ENCODE data around the gene ASIC1.

Gene ASIC1

DNA sequence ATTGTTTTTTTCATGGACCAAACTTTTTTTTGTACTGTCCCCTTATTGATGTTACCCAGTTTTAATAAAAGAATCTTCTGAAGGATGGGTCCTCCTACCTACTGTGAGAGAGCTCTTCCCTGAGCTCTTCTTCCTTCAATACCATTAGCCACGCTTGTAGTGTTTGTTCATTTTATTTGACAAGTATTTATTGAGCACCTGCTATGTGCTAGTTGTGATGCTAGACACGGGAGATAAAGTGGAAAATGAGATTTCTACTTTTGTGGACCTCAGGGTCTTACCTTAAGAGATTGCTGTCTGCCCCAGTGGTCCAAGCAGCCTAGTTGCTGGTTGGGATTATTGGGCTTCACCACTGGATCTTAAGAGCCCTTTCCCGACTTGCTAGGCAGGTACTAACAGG, 43.2 kb downstream of the ASIC1 start:
- ChIA-PET POLR2A (interaction anchor here (0.5 to 0.7 kb wide), 2 partner anchors 14 to 22 kb away, joined by 3 read pairs; no protein-coding TSS in a partner anchor), CTCF (interaction anchor here (1.3 to 8.9 kb wide), 3 partner anchors 10 to 15 kb away, joined by 4 to 109 read pairs (median 34); partner anchors contain the start of genes COX14 and SMARCD1)
- TF ChIP-seq, protein P1, sequence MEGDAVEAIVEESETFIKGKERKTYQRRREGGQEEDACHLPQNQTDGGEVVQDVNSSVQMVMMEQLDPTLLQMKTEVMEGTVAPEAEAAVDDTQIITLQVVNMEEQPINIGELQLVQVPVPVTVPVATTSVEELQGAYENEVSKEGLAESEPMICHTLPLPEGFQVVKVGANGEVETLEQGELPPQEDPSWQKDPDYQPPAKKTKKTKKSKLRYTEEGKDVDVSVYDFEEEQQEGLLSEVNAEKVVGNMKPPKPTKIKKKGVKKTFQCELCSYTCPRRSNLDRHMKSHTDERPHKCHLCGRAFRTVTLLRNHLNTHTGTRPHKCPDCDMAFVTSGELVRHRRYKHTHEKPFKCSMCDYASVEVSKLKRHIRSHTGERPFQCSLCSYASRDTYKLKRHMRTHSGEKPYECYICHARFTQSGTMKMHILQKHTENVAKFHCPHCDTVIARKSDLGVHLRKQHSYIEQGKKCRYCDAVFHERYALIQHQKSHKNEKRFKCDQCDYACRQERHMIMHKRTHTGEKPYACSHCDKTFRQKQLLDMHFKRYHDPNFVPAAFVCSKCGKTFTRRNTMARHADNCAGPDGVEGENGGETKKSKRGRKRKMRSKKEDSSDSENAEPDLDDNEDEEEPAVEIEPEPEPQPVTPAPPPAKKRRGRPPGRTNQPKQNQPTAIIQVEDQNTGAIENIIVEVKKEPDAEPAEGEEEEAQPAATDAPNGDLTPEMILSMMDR (IDR thresholded peaks at IDR 0.05; ENCODE audit: control extremely low read depth, extremely low read depth, low read depth, missing control alignments) = no peak
- DNase-seq (ENCODE audit: extremely low spot score) = no peak

DNA sequence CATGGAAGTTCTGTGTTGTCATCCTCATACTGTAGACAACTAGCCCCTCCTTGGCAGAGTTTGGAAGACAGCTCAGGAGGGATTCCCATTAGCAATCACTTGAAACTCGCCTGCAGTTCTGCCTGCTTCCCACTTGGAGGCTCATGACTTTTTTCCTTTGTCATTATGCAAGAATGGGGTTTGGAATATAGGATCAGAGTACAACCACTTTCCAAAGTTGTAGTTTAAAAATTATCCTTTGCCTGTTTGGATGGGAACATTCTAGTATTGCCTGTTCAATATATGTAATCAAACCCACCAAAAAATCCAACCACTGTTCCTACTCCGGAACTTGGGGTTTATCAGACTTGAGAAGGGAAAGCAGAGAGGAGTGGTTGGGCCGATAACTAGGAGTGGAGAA, 44.3 kb downstream of the ASIC1 start:
- TF ChIP-seq, protein P1 (IDR thresholded peaks at IDR 0.05; ENCODE audit: control extremely low read depth, extremely low read depth, low read depth, missing control alignments) = no peak
- DNase-seq (ENCODE audit: extremely low spot score) = no peak
- POLR2A ChIA-PET = no interaction called here
- CTCF ChIA-PET = interaction anchor here (2.8 to 8.9 kb wide), 3 partner anchors 9 to 16 kb away, joined by 7 to 109 read pairs (median 34); partner anchors contain the start of genes COX14 and SMARCD1

DNA sequence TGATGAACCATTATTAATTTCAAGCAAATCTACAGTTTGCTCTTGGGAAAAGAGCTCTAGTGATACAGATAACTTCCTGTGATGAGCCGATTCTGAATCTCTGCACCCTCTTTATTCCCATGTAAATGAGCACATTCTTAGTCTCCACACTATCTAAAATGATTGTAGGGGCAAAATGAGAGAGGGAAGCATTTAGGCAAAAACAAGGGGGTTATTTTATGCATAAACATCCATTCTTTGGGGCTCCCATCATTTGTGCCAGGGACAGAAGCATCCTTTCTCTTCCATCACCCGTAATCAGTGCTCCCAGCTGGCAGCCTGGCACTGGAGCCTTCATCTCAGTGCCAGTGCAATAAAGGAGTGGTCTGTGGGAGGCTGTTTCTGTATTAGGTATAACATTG, 44.7 kb downstream of the ASIC1 start:
- DNase-seq (ENCODE audit: extremely low spot score) = no peak
- POLR2A ChIA-PET = interaction anchor here (2.4 kb wide), 1 partner anchor 10 kb away, joined by 11 read pairs; the partner anchor contains the start of gene COX14
- CTCF ChIA-PET = interaction anchor here (2.1 to 8.9 kb wide), 5 partner anchors 8 to 135 kb away, joined by 4 to 109 read pairs (median 7); partner anchors contain the start of genes CERS5, COX14 and SMARCD1
- TF ChIP-seq, protein P1 (IDR thresholded peaks at IDR 0.05; ENCODE audit: control extremely low read depth, extremely low read depth, low read depth, missing control alignments) = no peak

DNA sequence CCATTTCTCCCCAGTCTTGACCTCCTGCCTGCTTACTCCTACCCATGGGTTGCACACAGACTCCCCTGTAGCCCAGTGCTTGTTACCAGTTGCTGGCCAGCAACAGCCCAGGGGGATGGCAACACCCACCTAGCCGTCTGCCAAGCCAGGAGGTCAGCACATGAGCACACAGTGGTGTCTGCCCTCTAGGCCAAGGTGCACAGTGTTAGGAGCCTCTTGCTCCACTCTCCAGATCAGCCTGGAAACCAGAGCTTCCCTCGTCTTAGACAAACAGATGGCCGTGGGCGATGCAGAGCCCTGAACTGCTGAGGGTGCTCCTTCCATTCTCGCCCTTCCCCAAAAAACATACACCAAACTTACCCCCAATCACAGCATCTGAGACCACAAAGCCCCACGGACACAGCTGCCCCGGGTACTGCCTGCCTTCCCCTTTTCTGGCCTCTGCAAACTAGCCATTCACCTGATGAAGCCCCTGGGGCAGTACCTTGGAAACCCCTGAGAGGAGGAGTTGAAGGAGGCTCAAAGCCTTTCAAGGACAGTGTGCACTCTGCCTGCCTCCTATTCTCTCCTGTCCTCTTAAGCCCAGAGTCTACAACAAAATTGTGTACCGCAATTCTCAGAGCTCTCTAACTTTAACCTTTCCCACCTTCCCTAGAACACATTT, 45.4 kb downstream of the ASIC1 start:
- DNase-seq (ENCODE audit: extremely low spot score) = no peak
- CTCF ChIA-PET = interaction anchor here (0.9 to 8.9 kb wide), 10 partner anchors 8 to 136 kb away, joined by 3 to 109 read pairs (median 6); partner anchors contain the start of genes CERS5, COX14 and SMARCD1
- POLR2A ChIA-PET = interaction anchor here (2.4 kb wide), 1 partner anchor 10 kb away, joined by 11 read pairs; the partner anchor contains the start of gene COX14
- TF ChIP-seq, protein P1 (IDR thresholded peaks at IDR 0.05; ENCODE audit: control extremely low read depth, extremely low read depth, low read depth, missing control alignments) = no peak

DNA sequence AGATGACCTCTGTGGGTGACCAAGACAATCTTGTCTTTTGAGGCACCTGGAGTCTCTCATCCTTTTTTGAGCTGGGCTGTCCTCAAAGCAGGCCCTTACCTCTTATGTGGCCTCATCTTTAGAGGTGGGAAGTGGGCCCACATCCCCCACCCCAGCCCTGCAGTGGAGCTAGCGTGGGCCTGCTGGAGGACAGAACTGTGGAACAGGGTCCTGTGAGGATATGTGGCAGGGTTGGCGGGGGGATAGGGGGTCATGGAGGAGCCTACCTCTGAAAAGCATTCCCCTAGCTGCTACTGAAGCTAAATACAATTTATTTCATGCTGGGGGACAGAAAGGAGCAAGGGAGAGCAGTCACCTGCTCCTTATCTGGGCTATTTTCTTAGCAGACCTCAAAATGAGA, 46.0 kb downstream of the ASIC1 start:
- ChIA-PET POLR2A (interaction anchor here (2.4 kb wide), 1 partner anchor 9 kb away, joined by 11 read pairs; the partner anchor contains the start of gene COX14), CTCF (interaction anchor here (0.6 to 8.9 kb wide), 10 partner anchors 7 to 136 kb away, joined by 3 to 109 read pairs (median 6); partner anchors contain the start of genes CERS5, COX14 and SMARCD1)
- DNase-seq (ENCODE audit: extremely low spot score) = no peak
- TF ChIP-seq, protein P1 (IDR thresholded peaks at IDR 0.05; ENCODE audit: control extremely low read depth, extremely low read depth, low read depth, missing control alignments) = no peak

DNA sequence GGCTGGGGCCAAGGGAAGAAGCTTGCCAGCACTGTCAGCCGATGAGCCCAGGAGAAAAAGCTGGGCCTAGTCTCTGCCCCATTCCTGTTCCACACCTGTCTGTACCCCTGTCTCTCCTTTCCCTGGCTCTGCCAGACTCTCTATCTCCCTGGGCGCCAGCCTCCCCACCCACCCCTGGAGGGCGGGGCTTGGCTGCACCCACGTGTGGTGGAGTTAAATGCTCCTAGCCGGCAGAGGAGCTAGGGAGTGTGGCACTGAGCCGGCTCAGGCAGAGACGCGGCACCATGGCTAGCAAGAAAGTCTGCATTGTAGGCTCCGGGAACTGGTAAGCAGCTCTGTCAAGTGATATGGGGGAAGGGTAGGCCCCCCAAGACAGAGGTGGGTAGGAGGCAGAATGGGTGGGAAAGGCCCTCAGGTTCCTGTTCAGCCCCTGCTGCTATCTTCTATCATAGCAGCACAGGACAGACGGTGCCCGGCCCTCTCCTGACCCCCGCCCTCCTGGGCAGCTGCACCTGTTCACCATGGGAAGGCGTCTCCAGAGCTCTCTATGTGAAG, 46.4 kb downstream of the ASIC1 start, which contains the start of gene GPD1:
Gene GPD1 (plus strand): TSS at position 242 of the 555 bp plus-strand sequence. CDS start 43 bp downstream, at position 285.
- TF ChIP-seq, protein P1 (IDR thresholded peaks at IDR 0.05; ENCODE audit: control extremely low read depth, extremely low read depth, low read depth, missing control alignments) = no peak
- POLR2A ChIA-PET = interaction anchor here (2.4 kb wide), 1 partner anchor 9 kb away, joined by 11 read pairs; the partner anchor contains the start of gene COX14
- DNase-seq (ENCODE audit: extremely low spot score) = no peak
- CTCF ChIA-PET = interaction anchor here (0.6 to 8.9 kb wide), 10 partner anchors 7 to 137 kb away, joined by 3 to 109 read pairs (median 6); partner anchors contain the start of genes CERS5, COX14 and SMARCD1
